PC-3 (cell line): ENCODE data around the gene PTPRQ. TPM values are rescaled to one million over a fixed set of nuclear protein-coding genes. Genes with fewer than 3 reads are reported as not detected.

ENCODE experiments used
- ATAC-seq: fragments of 200-7000 bp; cut with Tn5 transposase; 2 replicates; pipeline ENCODE4 v1.9.1; 2020; ENCODE audit warnings: mild to moderate bottlenecking, moderate library complexity
- BruUV-seq: library from RNA; stranded (reverse); fragments of 400-500 nt; replicated peaks from 2 replicates; lab custom pipeline; 2021; lab: Mats Ljungman, UMichigan
- CTCF ChIA-PET: fragments of 300-600 bp; sonication (Branson Sonifier 250); formaldehyde crosslinking; loops from one replicate; lab custom pipeline; 2022; ENCODE audit warnings: antibody characterized with exemption; lab: Charles Lee
- POLR2A ChIA-PET: fragments of 300-600 bp; sonication (Branson Sonifier 250); formaldehyde crosslinking; loops from one replicate; lab custom pipeline; 2022; ENCODE audit warnings: antibody characterized with exemption; ENCODE audit not compliant: unreplicated experiment; lab: Charles Lee
- DNase-seq: peaks from one replicate; pipeline ENCODE4 v3.0.0-alpha.2; 2015
- H2AFZ ChIP-seq: fragments of 300-600 bp; sonication (generic); 2 replicates; pipeline ENCODE4 v1.6.0; 2016; ENCODE audit warnings: antibody characterized with exemption, low read length
- H3F3A ChIP-seq: fragments of 300-600 bp; sonication (generic); one replicate; pipeline ENCODE4 v1.6.0; 2017; ENCODE audit warnings: antibody characterized with exemption, low read length, control low read depth, mild to moderate bottlenecking; ENCODE audit not compliant: unreplicated experiment
- H3K27ac ChIP-seq: fragments of 300-600 bp; sonication (generic); 2 replicates; pipeline ENCODE4 v1.5.1; 2016; ENCODE audit warnings: mild to moderate bottlenecking, low read length
- H3K27me3 ChIP-seq: fragments of 300-600 bp; sonication (generic); 2 replicates; pipeline ENCODE4 v1.6.1; 2016; ENCODE audit warnings: low read length, mixed read lengths
- H3K36me3 ChIP-seq: fragments of 300-600 bp; sonication (generic); 2 replicates; pipeline ENCODE4 v1.6.1; 2016; ENCODE audit warnings: low read depth, mixed run types, low read length, mixed read lengths
- H3K4me1 ChIP-seq: fragments of 300-600 bp; sonication (generic); 2 replicates; pipeline ENCODE4 v1.5.1; 2016; ENCODE audit warnings: low read length; ENCODE audit not compliant: insufficient read depth
- H3K4me2 ChIP-seq: fragments of 300-600 bp; sonication (generic); 2 replicates; pipeline ENCODE4 v1.6.0; 2016; ENCODE audit warnings: low read length
- H3K4me3 ChIP-seq: fragments of 300-600 bp; sonication (generic); 2 replicates; pipeline ENCODE4 v1.5.1; 2016; ENCODE audit warnings: mild to moderate bottlenecking, low read length, mixed read lengths
- H3K79me2 ChIP-seq: fragments of 300-600 bp; sonication (generic); 2 replicates; pipeline ENCODE4 v1.6.1; 2017; ENCODE audit warnings: low read length, mixed read lengths
- H3K9ac ChIP-seq: fragments of 300-600 bp; sonication (generic); 2 replicates; pipeline ENCODE4 v1.6.0; 2016; ENCODE audit warnings: mild to moderate bottlenecking, low read length
- H3K9me2 ChIP-seq: fragments of 300-600 bp; sonication (generic); replicated peaks from 2 replicates; pipeline ENCODE4 v1.6.1; 2016; ENCODE audit warnings: mixed run types, low read length, mixed read lengths
- H3K9me3 ChIP-seq: fragments of 300-600 bp; sonication (generic); 2 replicates; pipeline ENCODE4 v1.6.1; 2016; ENCODE audit warnings: low read length, mixed read lengths
- H4K20me1 ChIP-seq: fragments of 300-600 bp; sonication (generic); 2 replicates; pipeline ENCODE4 v1.6.1; 2016; ENCODE audit warnings: low read length, mixed read lengths
- EZH2 ChIP-seq: fragments of 300-600 bp; sonication (generic); IDR thresholded peaks from one replicate; pipeline ENCODE4 v1.6.1; 2017; ENCODE audit warnings: antibody characterized with exemption, mild to moderate bottlenecking, low read length; ENCODE audit not compliant: unreplicated experiment
- EZH2phosphoT487 ChIP-seq: fragments of 300-600 bp; sonication (generic); IDR thresholded peaks from 2 replicates; pipeline ENCODE4 v1.6.1; 2018; ENCODE audit warnings: mild to moderate bottlenecking, antibody characterized with exemption, low read length, borderline replicate concordance
- intact Hi-C: fragments of 100-400 bp; cut with micrococcal nuclease; formaldehyde crosslinking; loops from 2 replicates; pipeline ENCODE4 v1.9.0; 2023
- total RNA-seq: library from RNA; depleted of rRNA; stranded (reverse); fragments of >200 nt; gene quantifications from 2 replicates; pipeline ENCODE4 v1.2.3, GENCODE V29; 2014
- TF ChIP-seq, protein P1 (sequence below): fragments of 300-600 bp; sonication (generic); conservative IDR thresholded peaks from 2 replicates; pipeline ENCODE4 v1.5.1; 2017; ENCODE audit warnings: antibody characterized with exemption, low read depth, mild to moderate bottlenecking, low read length

Gene PTPRQ
- total RNA-seq, 1 experiment from 2014 or later, result 0.07 TPM

DNA sequence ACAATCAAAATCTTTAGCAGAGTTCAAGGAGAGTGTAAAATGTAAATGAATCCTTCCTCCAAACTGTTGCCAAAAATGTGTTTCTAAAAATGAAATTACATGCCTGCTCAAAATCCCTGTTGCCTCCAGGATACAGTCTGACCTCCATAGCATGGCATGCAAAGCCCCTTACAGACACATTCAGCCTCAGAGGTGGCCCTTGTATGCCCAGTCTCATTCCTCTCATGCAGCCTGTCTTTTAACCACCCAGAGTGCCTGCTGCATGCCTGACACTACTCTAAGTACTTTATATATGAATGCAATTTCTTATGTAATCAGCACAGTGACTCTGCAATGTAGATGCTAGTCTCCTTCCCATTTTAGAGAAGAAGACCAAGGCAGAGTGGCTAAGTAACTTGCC is 24.4 kb upstream of the PTPRQ start:
- no peaks in the 10 kb centered on the region for H3F3A ChIP-seq
- no peaks in the 10 kb centered on the region for H4K20me1 ChIP-seq
- peaks cover 24% of the 10 kb centered on the region for H3K27me3 ChIP-seq
- no peaks in the 10 kb centered on the region for H3K4me1 ChIP-seq
- H2AFZ ChIP-seq, result no peak overlapping the region
- H3K4me2 ChIP-seq, result no peak overlapping the region
- ATAC-seq (no peak), DNase-seq (no peak)
- H3K27ac ChIP-seq, result no peak overlapping the region
- no peak overlapping the region for H3K4me3 ChIP-seq
- POLR2A ChIA-PET, result no interaction called here
- no peak overlapping the region for H3K9ac ChIP-seq
- H3K79me2 ChIP-seq, result no peaks in the 10 kb centered on the region
- BruUV-seq, result no TSS peak
- intact Hi-C loops, result loop anchor here (10.0 kb wide), 2 partner anchors 225 to 835 kb away; no protein-coding TSS in a partner anchor
- no peaks in the 10 kb centered on the region for H3K9me3 ChIP-seq
- no peaks in the 10 kb centered on the region for H3K9me2 ChIP-seq
- CTCF ChIA-PET, result no interaction called here
- TF ChIP-seq EZH2phosphoT487, result no peak
- TF ChIP-seq, protein P1, sequence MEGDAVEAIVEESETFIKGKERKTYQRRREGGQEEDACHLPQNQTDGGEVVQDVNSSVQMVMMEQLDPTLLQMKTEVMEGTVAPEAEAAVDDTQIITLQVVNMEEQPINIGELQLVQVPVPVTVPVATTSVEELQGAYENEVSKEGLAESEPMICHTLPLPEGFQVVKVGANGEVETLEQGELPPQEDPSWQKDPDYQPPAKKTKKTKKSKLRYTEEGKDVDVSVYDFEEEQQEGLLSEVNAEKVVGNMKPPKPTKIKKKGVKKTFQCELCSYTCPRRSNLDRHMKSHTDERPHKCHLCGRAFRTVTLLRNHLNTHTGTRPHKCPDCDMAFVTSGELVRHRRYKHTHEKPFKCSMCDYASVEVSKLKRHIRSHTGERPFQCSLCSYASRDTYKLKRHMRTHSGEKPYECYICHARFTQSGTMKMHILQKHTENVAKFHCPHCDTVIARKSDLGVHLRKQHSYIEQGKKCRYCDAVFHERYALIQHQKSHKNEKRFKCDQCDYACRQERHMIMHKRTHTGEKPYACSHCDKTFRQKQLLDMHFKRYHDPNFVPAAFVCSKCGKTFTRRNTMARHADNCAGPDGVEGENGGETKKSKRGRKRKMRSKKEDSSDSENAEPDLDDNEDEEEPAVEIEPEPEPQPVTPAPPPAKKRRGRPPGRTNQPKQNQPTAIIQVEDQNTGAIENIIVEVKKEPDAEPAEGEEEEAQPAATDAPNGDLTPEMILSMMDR, result no peak
- no peak for TF ChIP-seq EZH2
- H3K36me3 ChIP-seq, result no peaks in the 10 kb centered on the region

DNA sequence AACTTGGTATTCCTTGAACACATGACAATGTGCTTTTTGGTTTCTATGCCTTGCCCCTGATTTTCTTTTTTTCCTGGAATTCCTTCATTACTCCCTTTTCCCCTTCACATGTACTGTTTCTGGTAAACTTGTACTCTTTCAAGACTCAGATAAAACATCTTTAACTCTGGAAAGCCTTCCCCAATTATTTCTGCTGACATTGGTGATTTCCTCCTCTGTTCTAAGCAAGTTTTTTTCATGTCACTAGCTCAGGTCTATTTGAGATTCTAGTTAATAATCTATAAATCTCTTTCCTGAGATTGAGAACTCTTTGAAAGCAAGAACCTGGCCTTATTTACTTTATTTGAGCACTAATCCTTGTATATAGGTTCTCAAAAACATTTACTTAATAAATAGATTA is 24.0 kb upstream of the PTPRQ start:
- Histone ChIP-seq H3F3A (no peaks in the 10 kb centered on the region), H2AFZ (no peak overlapping the region), H3K36me3 (no peaks in the 10 kb centered on the region), H3K4me2 (no peak overlapping the region), H3K27ac (no peak overlapping the region), H3K4me3 (no peak overlapping the region), H3K4me1 (no peaks in the 10 kb centered on the region), H3K9me3 (no peaks in the 10 kb centered on the region), H3K9me2 (no peaks in the 10 kb centered on the region), H3K27me3 (peaks cover 24% of the 10 kb centered on the region), H3K79me2 (no peaks in the 10 kb centered on the region), H3K9ac (no peak overlapping the region), H4K20me1 (no peaks in the 10 kb centered on the region)
- DNase-seq, result no peak
- ChIA-PET CTCF (no interaction called here), POLR2A (no interaction called here)
- intact Hi-C loops, result no loop called here
- BruUV-seq, result no TSS peak
- no peak for ATAC-seq
- TF ChIP-seq, protein P1, result no peak
- TF ChIP-seq EZH2 (no peak), EZH2phosphoT487 (no peak)

DNA sequence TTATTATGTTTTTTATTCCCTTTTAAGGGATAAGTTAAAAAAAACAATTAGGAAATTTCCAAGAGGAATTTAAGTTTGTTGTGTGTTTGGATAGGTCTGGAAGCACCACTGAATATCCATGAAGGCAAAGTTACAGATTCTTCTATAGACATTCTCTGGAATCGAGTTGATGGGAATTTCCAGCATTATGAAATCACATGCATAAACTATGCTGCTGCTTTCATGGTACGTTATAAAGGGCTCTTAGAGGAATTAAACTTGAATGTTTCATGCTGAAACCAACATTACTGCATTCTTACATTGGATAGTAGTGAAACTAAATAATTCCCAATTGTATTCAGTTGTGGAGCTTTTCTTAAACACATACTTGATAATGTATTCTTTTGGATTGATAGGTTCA is 21.5 kb upstream of the PTPRQ start:
- TF ChIP-seq EZH2 (no peak), EZH2phosphoT487 (no peak)
- TF ChIP-seq, protein P1, result no peak

More for the DNA sequence above, 21.5 kb upstream of the PTPRQ start:
- ATAC-seq, result no peak
- Histone ChIP-seq H3F3A (no peaks in the 10 kb centered on the region), H3K27ac (no peak overlapping the region), H3K9me2 (no peaks in the 10 kb centered on the region), H3K9me3 (no peaks in the 10 kb centered on the region), H4K20me1 (no peaks in the 10 kb centered on the region), H2AFZ (no peak overlapping the region), H3K27me3 (peaks cover 17% of the 10 kb centered on the region), H3K9ac (no peak overlapping the region), H3K79me2 (no peaks in the 10 kb centered on the region), H3K4me2 (no peak overlapping the region), H3K4me1 (no peaks in the 10 kb centered on the region), H3K4me3 (no peak overlapping the region), H3K36me3 (no peaks in the 10 kb centered on the region)
- no TSS peak for BruUV-seq
- CTCF ChIA-PET, result no interaction called here
- POLR2A ChIA-PET, result no interaction called here
- intact Hi-C loops, result no loop called here
- no peak for DNase-seq
